ENCODE data around the gene FNDC3B. TPM values are rescaled to one million over a fixed set of nuclear protein-coding genes. Genes with fewer than 3 reads are reported as not detected.
A peak's percentile ranks its signal among the peaks of the same experiment; 100 is the strongest.

The FNDC3B gene
- total RNA-seq, 2 experiments from 2014 or later = 11.5 to 12.3 TPM

- Mint-ChIP-seq H3K27me3 (ENCODE audit: low read depth) (no peaks in the 10 kb centered on the region), H3K4me1 (ENCODE audit: low read depth) (peaks cover 5% of the 10 kb centered on the region), H3K36me3 (ENCODE audit: low read depth) (peaks cover 4% of the 10 kb centered on the region), H3K4me3 (no peak overlapping the region), H3K9me3 (ENCODE audit: insufficient read depth) (no peaks in the 10 kb centered on the region), H3K27ac (no peak overlapping the region)
- POLR2A ChIA-PET = no interaction called here
- no peak for ATAC-seq
- DNase-seq = no peak
- CTCF ChIA-PET = interaction anchor here (0.6 to 2.9 kb wide), 3 partner anchors 15 to 331 kb away, joined by 3 to 37 read pairs (median 7); no protein-coding TSS in a partner anchor
Measured at GRCh38 chr3:172334671-172335207, 295.4 kb downstream of the FNDC3B start.

GRCh38 chr3:172339892-172340291, 300.5 kb downstream of the FNDC3B start:
- CTCF ChIA-PET = interaction anchor here (1.0 to 4.1 kb wide), 8 partner anchors 8 to 568 kb away, joined by 3 to 49 read pairs (median 12); no protein-coding TSS in a partner anchor

GRCh38 chr3:172340583-172340982, 301.2 kb downstream of the FNDC3B start:
- ChIA-PET POLR2A (no interaction called here), CTCF (interaction anchor here (0.9 to 4.1 kb wide), 18 partner anchors 9 to 696 kb away, joined by 3 to 49 read pairs (median 6); partner anchors contain the start of gene NCEH1)
- H3K4me3 Mint-ChIP-seq = no peak overlapping the region
- H3K27me3 Mint-ChIP-seq (ENCODE audit: low read depth) = no peaks in the 10 kb centered on the region
- H3K4me1 Mint-ChIP-seq (ENCODE audit: low read depth) = no peaks in the 10 kb centered on the region
- no peak for DNase-seq
- H3K36me3 Mint-ChIP-seq (ENCODE audit: low read depth) = no peaks in the 10 kb centered on the region
- H3K9me3 Mint-ChIP-seq (ENCODE audit: insufficient read depth) = no peaks in the 10 kb centered on the region
- no peak for ATAC-seq
- H3K27ac Mint-ChIP-seq = no peak overlapping the region

More at GRCh38 chr3:172339892-172340291, 300.5 kb downstream of the FNDC3B start:
- Mint-ChIP-seq H3K27me3 (ENCODE audit: low read depth) (no peaks in the 10 kb centered on the region), H3K4me3 (no peak overlapping the region), H3K4me1 (ENCODE audit: low read depth) (no peaks in the 10 kb centered on the region), H3K27ac (no peak overlapping the region), H3K36me3 (ENCODE audit: low read depth) (no peaks in the 10 kb centered on the region), H3K9me3 (ENCODE audit: insufficient read depth) (no peaks in the 10 kb centered on the region)
- ATAC-seq = no peak
- no peak for DNase-seq
- POLR2A ChIA-PET = no interaction called here

GRCh38 chr3:172341482-172342059, 302.2 kb downstream of the FNDC3B start:
- H3K4me3 Mint-ChIP-seq = no peak overlapping the region
- CTCF ChIA-PET = interaction anchor here (0.6 to 4.1 kb wide), 41 partner anchors 9 to 1380 kb away, joined by 3 to 49 read pairs (median 3); partner anchors contain the start of genes NCEH1 and PLD1
- no peak overlapping the region for H3K27ac Mint-ChIP-seq
- peak; percentile 81 for ATAC-seq
- H3K27me3 Mint-ChIP-seq (ENCODE audit: low read depth) = no peaks in the 10 kb centered on the region
- H3K36me3 Mint-ChIP-seq (ENCODE audit: low read depth) = no peaks in the 10 kb centered on the region
- POLR2A ChIA-PET = no interaction called here
- H3K4me1 Mint-ChIP-seq (ENCODE audit: low read depth) = no peaks in the 10 kb centered on the region
- H3K9me3 Mint-ChIP-seq (ENCODE audit: insufficient read depth) = no peaks in the 10 kb centered on the region
- DNase-seq = peak; percentile 38

GRCh38 chr3:172342097-172342659, 302.8 kb downstream of the FNDC3B start:
- no peaks in the 10 kb centered on the region for H3K9me3 Mint-ChIP-seq (ENCODE audit: insufficient read depth)
- H3K27ac Mint-ChIP-seq = no peak overlapping the region
- no peak for DNase-seq
- no peaks in the 10 kb centered on the region for H3K4me1 Mint-ChIP-seq (ENCODE audit: low read depth)
- H3K36me3 Mint-ChIP-seq (ENCODE audit: low read depth) = peaks cover 1% of the 10 kb centered on the region
- POLR2A ChIA-PET = no interaction called here
- no peaks in the 10 kb centered on the region for H3K27me3 Mint-ChIP-seq (ENCODE audit: low read depth)
- no peak for ATAC-seq
- CTCF ChIA-PET = interaction anchor here (0.6 to 4.1 kb wide), 38 partner anchors 9 to 1381 kb away, joined by 3 to 49 read pairs (median 4); partner anchors contain the start of genes NCEH1 and PLD1
- H3K4me3 Mint-ChIP-seq = no peak overlapping the region

GRCh38 chr3:172343117-172343516, 303.7 kb downstream of the FNDC3B start:
- ChIA-PET POLR2A (no interaction called here), CTCF (interaction anchor here (1.5 to 3.6 kb wide), 4 partner anchors 11 to 324 kb away, joined by 3 to 49 read pairs (median 22); no protein-coding TSS in a partner anchor)
- DNase-seq = no peak
- peaks cover 3% of the 10 kb centered on the region for H3K36me3 Mint-ChIP-seq (ENCODE audit: low read depth)
- H3K9me3 Mint-ChIP-seq (ENCODE audit: insufficient read depth) = no peaks in the 10 kb centered on the region
- H3K4me1 Mint-ChIP-seq (ENCODE audit: low read depth) = no peaks in the 10 kb centered on the region
- H3K27me3 Mint-ChIP-seq (ENCODE audit: low read depth) = no peaks in the 10 kb centered on the region
- H3K4me3 Mint-ChIP-seq = no peak overlapping the region
- ATAC-seq = no peak
- H3K27ac Mint-ChIP-seq = no peak overlapping the region

- ATAC-seq = no peak
- Mint-ChIP-seq H3K4me1 (ENCODE audit: low read depth) (no peaks in the 10 kb centered on the region), H3K4me3 (no peak overlapping the region)
Measured at GRCh38 chr3:172343979-172344378, 304.6 kb downstream of the FNDC3B start.

GRCh38 chr3:172346161-172346560, 306.8 kb downstream of the FNDC3B start:
- no peak overlapping the region for H3K27ac Mint-ChIP-seq
- DNase-seq (no peak), ATAC-seq (no peak)
- no peaks in the 10 kb centered on the region for H3K27me3 Mint-ChIP-seq (ENCODE audit: low read depth)
- peaks cover 4% of the 10 kb centered on the region for H3K36me3 Mint-ChIP-seq (ENCODE audit: low read depth)
- peaks cover 5% of the 10 kb centered on the region for H3K4me1 Mint-ChIP-seq (ENCODE audit: low read depth)
- POLR2A ChIA-PET = no interaction called here
- no peak overlapping the region for H3K4me3 Mint-ChIP-seq
- CTCF ChIA-PET = interaction anchor here (2.1 kb wide), 1 partner anchor 320 kb away, joined by 8 read pairs; no protein-coding TSS in a partner anchor
- no peaks in the 10 kb centered on the region for H3K9me3 Mint-ChIP-seq (ENCODE audit: insufficient read depth)

More at GRCh38 chr3:172343979-172344378, 304.6 kb downstream of the FNDC3B start:
- ChIA-PET POLR2A (no interaction called here), CTCF (interaction anchor here (0.9 to 2.1 kb wide), 2 partner anchors 11 to 323 kb away, joined by 5 to 8 read pairs; no protein-coding TSS in a partner anchor)
- H3K27ac Mint-ChIP-seq = no peak overlapping the region
- no peak for DNase-seq
- H3K27me3 Mint-ChIP-seq (ENCODE audit: low read depth) = no peaks in the 10 kb centered on the region
- H3K9me3 Mint-ChIP-seq (ENCODE audit: insufficient read depth) = no peaks in the 10 kb centered on the region
- peaks cover 4% of the 10 kb centered on the region for H3K36me3 Mint-ChIP-seq (ENCODE audit: low read depth)

GRCh38 chr3:172347895-172348679, 308.7 kb downstream of the FNDC3B start:
- CTCF ChIA-PET = interaction anchor here (0.6 to 1.8 kb wide), 5 partner anchors 10 to 506 kb away, joined by 3 to 9 read pairs (median 3); no protein-coding TSS in a partner anchor
- Mint-ChIP-seq H3K36me3 (ENCODE audit: low read depth) (peaks cover 4% of the 10 kb centered on the region), H3K27ac (no peak overlapping the region), H3K9me3 (ENCODE audit: insufficient read depth) (no peaks in the 10 kb centered on the region), H3K27me3 (ENCODE audit: low read depth) (no peaks in the 10 kb centered on the region), H3K4me3 (no peak overlapping the region), H3K4me1 (ENCODE audit: low read depth) (peaks cover 7% of the 10 kb centered on the region)
- DNase-seq (no peak), ATAC-seq (no peak)
- POLR2A ChIA-PET = no interaction called here

GRCh38 chr3:172351895-172352466, 312.6 kb downstream of the FNDC3B start:
- peaks cover 7% of the 10 kb centered on the region for H3K36me3 Mint-ChIP-seq (ENCODE audit: low read depth)
- DNase-seq (no peak), ATAC-seq (no peak)
- CTCF ChIA-PET = interaction anchor here (1.4 to 2.6 kb wide), 2 partner anchors 11 to 20 kb away, joined by 3 to 19 read pairs; no protein-coding TSS in a partner anchor
- H3K9me3 Mint-ChIP-seq (ENCODE audit: insufficient read depth) = no peaks in the 10 kb centered on the region
- H3K4me1 Mint-ChIP-seq (ENCODE audit: low read depth) = peaks cover 7% of the 10 kb centered on the region
- no peak overlapping the region for H3K27ac Mint-ChIP-seq
- H3K27me3 Mint-ChIP-seq (ENCODE audit: low read depth) = no peaks in the 10 kb centered on the region
- H3K4me3 Mint-ChIP-seq = no peak overlapping the region
- POLR2A ChIA-PET = no interaction called here

GRCh38 chr3:172352786-172353185, 313.4 kb downstream of the FNDC3B start:
- Mint-ChIP-seq H3K27me3 (ENCODE audit: low read depth) (no peaks in the 10 kb centered on the region), H3K4me1 (ENCODE audit: low read depth) (peaks cover 7% of the 10 kb centered on the region), H3K4me3 (no peak overlapping the region), H3K9me3 (ENCODE audit: insufficient read depth) (no peaks in the 10 kb centered on the region), H3K36me3 (ENCODE audit: low read depth) (peaks cover 4% of the 10 kb centered on the region), H3K27ac (no peak overlapping the region)
- ChIA-PET POLR2A (no interaction called here), CTCF (interaction anchor here (1.0 to 1.7 kb wide), 2 partner anchors 20 to 474 kb away, joined by 3 to 9 read pairs; no protein-coding TSS in a partner anchor)
- ATAC-seq (no peak), DNase-seq (no peak)

Data from activated CD8-positive, alpha-beta T cell treated with anti-CD3 and anti-CD28 coated beads, Interleukin-2, amount 10 ng/mL, durations not matched to agents 7 days and 5 days (primary cell).